ENCODE measurements around the gene IFIT5. TPM values are rescaled to one million over a fixed set of nuclear protein-coding genes. Genes with fewer than 3 reads are reported as not detected.
"Not testable (repeated sequence)": the region's sequence is repeated elsewhere in the genome, so short reads cannot be mapped to it uniquely, and the experiment has no call there.

IFIT5 gene
- total and polyA plus RNA-seq, 10 donors: 9.3 to 23.7 (median 19.6) TPM

- 79 to 85% (median 82%) methylated on average over 2 of the region's 2 CpGs for WGBS, 5 donors
- Histone ChIP-seq H3K27me3 (replicated peaks in 1 of 7) (no peaks in the 10 kb centered on the region), H3K9me3 (peaks cover 0 to 4% (median 0%) of the 10 kb centered on the region in 8 donors), H3K4me1 (peaks cover 0 to 13% (median 4%) of the 10 kb centered on the region in 6 donors), H3K27ac (no peak overlapping the region), H3K36me3 (peaks cover 0 to 38% (median 0%) of the 10 kb centered on the region in 6 donors), H3K4me3 (no peak overlapping the region)
- TF ChIP-seq POLR2A (IDR thresholded peaks at IDR 0.05): no peak
- TF ChIP-seq, protein P1, sequence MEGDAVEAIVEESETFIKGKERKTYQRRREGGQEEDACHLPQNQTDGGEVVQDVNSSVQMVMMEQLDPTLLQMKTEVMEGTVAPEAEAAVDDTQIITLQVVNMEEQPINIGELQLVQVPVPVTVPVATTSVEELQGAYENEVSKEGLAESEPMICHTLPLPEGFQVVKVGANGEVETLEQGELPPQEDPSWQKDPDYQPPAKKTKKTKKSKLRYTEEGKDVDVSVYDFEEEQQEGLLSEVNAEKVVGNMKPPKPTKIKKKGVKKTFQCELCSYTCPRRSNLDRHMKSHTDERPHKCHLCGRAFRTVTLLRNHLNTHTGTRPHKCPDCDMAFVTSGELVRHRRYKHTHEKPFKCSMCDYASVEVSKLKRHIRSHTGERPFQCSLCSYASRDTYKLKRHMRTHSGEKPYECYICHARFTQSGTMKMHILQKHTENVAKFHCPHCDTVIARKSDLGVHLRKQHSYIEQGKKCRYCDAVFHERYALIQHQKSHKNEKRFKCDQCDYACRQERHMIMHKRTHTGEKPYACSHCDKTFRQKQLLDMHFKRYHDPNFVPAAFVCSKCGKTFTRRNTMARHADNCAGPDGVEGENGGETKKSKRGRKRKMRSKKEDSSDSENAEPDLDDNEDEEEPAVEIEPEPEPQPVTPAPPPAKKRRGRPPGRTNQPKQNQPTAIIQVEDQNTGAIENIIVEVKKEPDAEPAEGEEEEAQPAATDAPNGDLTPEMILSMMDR (IDR thresholded peaks at IDR 0.05 in 8 of 11, conservative IDR thresholded peaks at IDR 0.05 in 3 of 11): no peak
- intact Hi-C loops (cut with DNase I; ENCODE audit: low total_unique reads): no loop called here
- DNase-seq: no peak
These were observed 11.3 kb upstream of the IFIT5 start for GRCh38 chr10:89403043-89403442.

DNA sequence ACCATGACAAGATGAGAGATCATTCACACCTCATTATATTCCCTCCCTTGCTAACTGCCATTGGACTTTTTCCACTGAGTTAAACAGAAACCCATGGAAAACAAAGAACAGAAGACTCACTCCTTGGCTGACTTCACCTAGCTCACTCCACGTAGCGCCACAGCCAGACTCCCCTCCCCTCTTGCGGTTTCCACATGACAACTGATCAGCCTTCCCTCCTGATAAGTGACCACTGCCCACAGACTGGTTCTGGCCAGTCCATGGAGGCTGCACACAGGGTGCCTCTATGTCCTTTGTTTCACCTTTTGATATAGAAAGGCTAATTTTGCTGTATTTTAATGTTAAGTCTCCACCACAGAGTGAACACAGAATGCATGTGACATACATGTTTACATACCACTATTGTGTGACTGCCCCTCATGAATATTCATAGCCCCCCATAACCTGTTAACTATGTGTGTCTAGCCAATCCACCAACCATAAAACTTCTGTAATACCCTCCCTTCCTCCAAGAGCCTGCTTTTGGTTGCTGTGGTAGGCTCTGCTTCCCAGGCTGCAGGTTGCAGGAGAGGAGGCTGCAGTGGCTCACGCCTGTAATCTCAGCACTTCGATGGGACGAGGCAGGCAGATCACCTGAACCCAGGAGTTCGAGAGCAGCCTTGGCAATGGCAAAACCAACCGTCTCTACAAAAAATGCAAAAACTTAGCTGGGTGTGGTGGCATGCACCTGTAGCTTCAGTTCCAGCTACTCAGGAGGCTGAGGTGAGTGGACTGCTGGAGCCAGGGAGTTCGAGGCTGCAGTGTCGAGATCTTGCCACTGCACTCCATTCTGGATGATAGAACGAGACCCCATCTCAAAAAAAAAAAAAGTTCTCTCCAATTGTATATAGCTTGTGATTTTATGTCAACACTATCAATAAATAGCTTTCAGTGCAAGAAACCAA, 10.0 kb upstream of the IFIT5 start:
- TF ChIP-seq POLR2A (IDR thresholded peaks at IDR 0.05): no peak
- TF ChIP-seq, protein P1 (IDR thresholded peaks at IDR 0.05 in 8 of 11, conservative IDR thresholded peaks at IDR 0.05 in 3 of 11): no peak
- no peak for TF ChIP-seq POLR2AphosphoS5 (IDR thresholded peaks at IDR 0.05)
- H3K9me3 ChIP-seq: peaks cover 0 to 4% (median 0%) of the 10 kb centered on the region in 8 donors
- H3K27ac ChIP-seq: no peak overlapping the region
- H3K4me1 ChIP-seq: peaks cover 0 to 4% (median 0%) of the 10 kb centered on the region in 6 donors
- H3K27me3 ChIP-seq (replicated peaks in 1 of 7): no peaks in the 10 kb centered on the region
- 90 to 98% (median 95%) methylated on average over 11 of the region's 11 CpGs for WGBS, 5 donors
- no peak for DNase-seq
- H3K36me3 ChIP-seq: peaks cover 0 to 38% (median 0%) of the 10 kb centered on the region in 6 donors
- intact Hi-C loops (cut with DNase I; ENCODE audit: low total_unique reads): no loop called here
- no peak overlapping the region for H3K4me3 ChIP-seq

DNA sequence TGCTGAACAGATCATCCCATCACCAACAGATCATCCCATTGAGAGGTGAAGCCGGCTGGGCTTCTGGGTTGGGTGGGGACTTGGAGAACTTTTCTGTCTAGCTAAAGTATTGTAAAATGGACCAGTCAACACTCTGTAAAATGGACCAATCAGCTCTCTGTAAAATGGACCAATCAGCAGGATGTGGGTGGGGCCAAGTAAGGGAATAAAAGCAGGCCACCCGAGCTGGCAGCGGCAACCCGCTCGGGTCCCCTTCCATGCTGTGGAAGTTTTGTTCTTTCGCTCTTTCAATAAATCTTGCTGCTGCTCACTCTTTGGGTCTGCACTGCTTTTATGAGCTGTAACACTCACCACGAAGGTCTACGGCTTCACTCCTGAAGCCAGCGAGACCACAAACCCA, 8.2 kb upstream of the IFIT5 start:
- DNase-seq; intact Hi-C loops (cut with DNase I; ENCODE audit: low total_unique reads); H3K4me1 ChIP-seq; H3K27me3 ChIP-seq (replicated peaks in 1 of 7); H3K27ac ChIP-seq; H3K9me3 ChIP-seq; H3K4me3 ChIP-seq: not testable (repeated sequence)
- WGBS, 5 donors: 91 to 97% (median 94%) methylated on average over 9 of the region's 9 CpGs
- peaks cover 0 to 38% (median 0%) of the 10 kb centered on the region in 6 donors for H3K36me3 ChIP-seq

DNA sequence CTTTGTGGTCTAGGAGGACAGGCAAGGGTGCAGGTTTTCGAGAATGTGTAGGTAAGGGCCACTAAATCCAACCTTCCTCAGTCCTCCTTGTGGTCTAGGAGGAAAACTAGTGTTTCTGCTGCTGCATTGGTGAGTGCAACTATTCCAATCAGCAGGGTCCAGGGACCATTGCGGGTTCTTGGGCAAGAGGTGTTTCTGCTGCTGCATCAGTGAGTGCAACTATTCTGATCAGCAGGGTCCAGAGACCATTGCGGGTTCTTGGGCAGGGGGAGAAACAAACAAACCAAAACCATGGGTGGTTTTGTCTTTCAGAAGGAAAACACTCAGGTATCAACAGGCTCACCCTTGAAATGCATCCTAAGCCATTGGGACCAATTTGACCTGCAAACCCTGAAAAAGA, 6.6 kb upstream of the IFIT5 start:
- H3K4me1 ChIP-seq; H3K9me3 ChIP-seq; H3K27ac ChIP-seq; intact Hi-C loops (cut with DNase I; ENCODE audit: low total_unique reads); DNase-seq; H3K4me3 ChIP-seq; H3K27me3 ChIP-seq (replicated peaks in 1 of 7): not testable (repeated sequence)
- WGBS, 5 donors: 95 to 99% (median 95%) methylated on average over 3 of the region's 3 CpGs
- H3K36me3 ChIP-seq: peaks cover 0 to 30% (median 0%) of the 10 kb centered on the region in 6 donors

- H3K9me3 ChIP-seq; intact Hi-C loops (cut with DNase I; ENCODE audit: low total_unique reads); DNase-seq; H3K27ac ChIP-seq; H3K4me3 ChIP-seq; H3K27me3 ChIP-seq (replicated peaks in 1 of 7): not testable (repeated sequence)
- peaks cover 0 to 15% (median 0%) of the 10 kb centered on the region in 6 donors for H3K36me3 ChIP-seq
- H3K4me1 ChIP-seq: peaks cover 8 to 17% (median 10%) of the 10 kb centered on the region in 6 donors
- WGBS, 5 donors: 90 to 97% (median 95%) methylated on average over 5 of the region's 5 CpGs
These were observed 5.1 kb upstream of the IFIT5 start for GRCh38 chr10:89409282-89409681.

- DNase-seq; H3K4me3 ChIP-seq; intact Hi-C loops (cut with DNase I; ENCODE audit: low total_unique reads); H3K9me3 ChIP-seq; H3K27ac ChIP-seq; H3K27me3 ChIP-seq (replicated peaks in 1 of 7); H3K36me3 ChIP-seq: not testable (repeated sequence)
- 68 to 81% (median 71%) methylated on average over 5 of the region's 5 CpGs for WGBS, 5 donors
- peaks cover 9 to 21% (median 14%) of the 10 kb centered on the region in 6 donors for H3K4me1 ChIP-seq
These were observed 3.8 kb upstream of the IFIT5 start for GRCh38 chr10:89410551-89410950.

DNA sequence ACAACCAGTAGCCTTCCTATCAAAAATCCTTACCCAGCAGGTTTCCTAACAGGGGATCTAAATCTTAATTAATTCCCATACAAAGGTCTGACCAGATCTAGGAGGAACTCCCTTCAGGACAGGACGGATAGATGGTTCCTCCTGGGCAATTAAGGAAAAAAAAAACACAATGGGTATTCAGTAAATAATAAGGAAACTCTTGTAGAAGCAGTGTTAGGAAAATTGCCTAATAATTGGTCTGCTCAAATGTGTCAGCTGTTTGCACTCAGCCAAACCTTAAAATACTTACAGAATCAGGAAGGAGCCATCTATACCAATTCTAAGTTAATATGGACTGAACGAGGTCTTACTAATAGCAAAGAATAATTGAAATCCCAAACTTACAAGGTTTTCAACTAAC, 3.2 kb upstream of the IFIT5 start:
- H3K4me1 ChIP-seq: peaks cover 14 to 27% (median 20%) of the 10 kb centered on the region in 6 donors
- H3K27ac ChIP-seq; DNase-seq; H3K36me3 ChIP-seq; H3K27me3 ChIP-seq (replicated peaks in 1 of 7); H3K9me3 ChIP-seq; H3K4me3 ChIP-seq; intact Hi-C loops (cut with DNase I; ENCODE audit: low total_unique reads): not testable (repeated sequence)
- 69 to 81% (median 73%) methylated on average over 2 of the region's 2 CpGs for WGBS, 5 donors

DNA sequence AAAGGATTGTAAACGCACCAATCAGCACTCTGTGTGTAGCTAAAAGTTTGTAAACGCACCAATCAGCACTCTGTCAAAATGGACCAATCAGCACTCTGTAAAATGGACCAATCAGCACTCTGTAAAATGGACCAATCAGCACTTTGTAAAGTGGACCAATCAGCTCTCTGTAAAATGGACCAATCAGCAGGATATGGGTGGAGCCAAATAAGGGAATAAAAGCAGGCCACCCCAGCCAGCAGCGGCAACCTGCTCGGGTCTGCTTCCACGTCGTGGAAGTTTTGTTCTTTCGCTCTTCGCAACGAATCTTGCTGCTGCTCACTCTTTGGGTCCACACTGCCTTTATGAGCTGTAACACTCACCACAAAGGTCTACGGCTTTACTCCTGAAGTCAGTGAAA, 2.1 kb upstream of the IFIT5 start:
- peaks cover 25 to 39% (median 31%) of the 10 kb centered on the region in 6 donors for H3K4me1 ChIP-seq
- H3K36me3 ChIP-seq; DNase-seq; H3K27me3 ChIP-seq (replicated peaks in 1 of 7); H3K4me3 ChIP-seq; intact Hi-C loops (cut with DNase I; ENCODE audit: low total_unique reads); H3K27ac ChIP-seq; H3K9me3 ChIP-seq: not testable (repeated sequence)
- WGBS, 5 donors: 82 to 91% (median 88%) methylated on average over 10 of the region's 10 CpGs
